SH-SY5Y (cell line): ENCODE measurements around the gene NOC4L.

Experiments
- GATA2 ChIP-seq: IDR thresholded peaks from 2 replicates; pipeline ENCODE4 v1.6.1; 2011; ENCODE audit warnings: mild to moderate bottlenecking, low read depth, low read length
- GATA3 ChIP-seq: IDR thresholded peaks from 2 replicates; pipeline ENCODE4 v1.6.1; 2011; ENCODE audit warnings: low read depth, mild to moderate bottlenecking, low read length, moderate library complexity

DNA sequence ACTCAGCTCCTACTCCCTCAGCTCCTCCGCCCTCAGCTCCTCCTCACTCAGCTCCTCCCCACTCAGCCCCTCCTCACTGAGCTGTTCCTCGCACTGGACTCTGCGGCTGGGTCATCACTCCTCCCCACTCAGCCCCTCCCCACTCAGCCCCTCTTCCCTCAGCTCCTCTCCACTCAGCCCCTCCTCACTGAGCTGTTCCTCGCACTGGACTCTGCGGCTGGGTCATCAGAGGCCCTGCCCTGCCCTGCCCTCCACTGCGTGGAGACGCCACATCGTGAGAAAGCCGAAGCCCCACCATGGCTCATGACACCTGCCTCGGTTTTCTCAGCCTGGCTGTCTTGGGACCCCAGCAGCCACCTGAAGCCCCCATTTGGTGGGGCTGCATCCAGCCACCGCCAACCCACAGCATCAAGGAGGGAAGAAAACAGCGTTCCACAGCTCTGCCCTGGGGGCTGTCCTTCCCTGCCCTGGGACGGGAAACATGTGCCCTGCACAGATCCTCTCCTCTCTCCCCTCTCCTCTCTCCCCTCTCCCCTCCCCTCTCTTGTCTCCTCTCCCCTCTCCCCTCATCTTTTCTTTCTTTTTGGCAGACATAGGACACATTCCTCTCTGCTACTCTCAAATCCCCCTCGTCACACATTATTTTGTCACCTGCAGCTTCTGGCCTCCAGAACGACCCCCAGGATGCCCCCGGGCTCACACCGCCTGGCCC lies 17.7 kb downstream of the NOC4L start:
- no peak for TF ChIP-seq GATA2
- TF ChIP-seq GATA3: no peak
